Kidney (tissue), 14 donors: Measurements from ENCODE around the gene LRRC8C. TPM values are rescaled to one million over a fixed set of nuclear protein-coding genes. Genes with fewer than 3 reads are reported as not detected.

Experiments
- DNase-seq, 5 donors: peaks; one replicate each; pipeline ENCODE4 v3.0.0-alpha.2; 2013 to 2020
- FAIRE-seq: peaks from 2 replicates; lab custom pipeline; 2012; peaks lifted over from hg19 to GRCh38; lab: Jason Lieb, UNC
- H3K27ac ChIP-seq, 2 donors: one replicate each; pipeline ENCODE4 v1.7.0; 2013; ENCODE audit warnings: low read depth in 2 of 2, low read length in 2 of 2, inconsistent platforms in 1 of 2
- H3K27me3 ChIP-seq: one replicate; pipeline ENCODE4 v1.7.1; 2013; ENCODE audit warnings: low read length, inconsistent platforms; ENCODE audit not compliant: control insufficient read depth, insufficient read depth
- H3K36me3 ChIP-seq, 3 donors: one replicate each; pipeline versions ENCODE4 v1.7.0 to v1.7.1; 2013; ENCODE audit warnings: low read length in 3 of 3, control low read depth in 1 of 3, inconsistent platforms in 1 of 3; ENCODE audit not compliant: insufficient read depth in 3 of 3, control insufficient read depth in 2 of 3
- H3K4me1 ChIP-seq, 3 donors: one replicate each; pipeline versions ENCODE4 v1.7.0 to v1.7.1; 2013; ENCODE audit warnings: low read length in 3 of 3, inconsistent platforms in 1 of 3, low read depth in 1 of 3; ENCODE audit not compliant: control insufficient read depth in 2 of 3, insufficient read depth in 2 of 3
- H3K4me3 ChIP-seq, 3 donors: one replicate each; pipeline versions ENCODE4 v1.7.0 to v1.8.1; 2013; ENCODE audit warnings: low read length in 3 of 3, control low read depth in 1 of 3, inconsistent platforms in 1 of 3
- H3K9ac ChIP-seq, 3 donors: one replicate each; pipeline versions ENCODE4 v1.7.0 to v1.7.1; 2013; ENCODE audit warnings: low read length in 3 of 3, control low read depth in 1 of 3, inconsistent platforms in 1 of 3
- H3K9me3 ChIP-seq, 3 donors: one replicate each; pipeline versions ENCODE4 v1.7.0 to v1.7.1; 2013; ENCODE audit warnings: low read length in 3 of 3, control low read depth in 1 of 3, inconsistent platforms in 1 of 3; ENCODE audit not compliant: control insufficient read depth in 2 of 3, insufficient read depth in 1 of 3
- intact Hi-C: fragments of 100-400 bp; cut with DNase I; formaldehyde crosslinking; loops from one replicate; pipeline ENCODE4 v1.11.1; 2022
- polyA plus RNA-seq: library from polyadenylated mRNA; stranded (reverse); fragments of 350-450 nt; fragmentation: Illumina TruSeq; extraction: RNeasy Lipid Tissue Mini Kit (QIAGEN cat#74804); gene quantifications from one replicate; pipeline ENCODE4 v1.2.3, GENCODE V29; 2014; ENCODE audit warnings: low read depth, low replicate concordance; ENCODE audit not compliant: insufficient read depth
- total RNA-seq: library from RNA; stranded (reverse); fragmentation: NEBNext Ultra II Directional; extraction: Animal tissue kit (Norgen Biotek cat#: 25700); gene quantifications from one replicate; pipeline ENCODE4 v1.2.1, GENCODE V29; 2021
- TF ChIP-seq, protein P1 (sequence below): IDR thresholded peaks from 3 replicates; pipeline ENCODE4 v1.5.1; 2012; ENCODE audit warnings: mild to moderate bottlenecking, moderate library complexity, borderline replicate concordance; ENCODE audit not compliant: insufficient read depth; ENCODE audit errors: extremely low read depth
- donor health status: control.
- donor health status: control.
- donor health status: control.
- donor health status: control.
- donor health status: control.
- donor health status: DM: yes; HTN: yes; CAD: no.
- donor health status: Normal renal cell carcinoma (clear cell type).

The LRRC8C gene
- total and polyA plus RNA-seq, 2 donors from 2014 or later = 2.6 to 12.7 TPM

DNA sequence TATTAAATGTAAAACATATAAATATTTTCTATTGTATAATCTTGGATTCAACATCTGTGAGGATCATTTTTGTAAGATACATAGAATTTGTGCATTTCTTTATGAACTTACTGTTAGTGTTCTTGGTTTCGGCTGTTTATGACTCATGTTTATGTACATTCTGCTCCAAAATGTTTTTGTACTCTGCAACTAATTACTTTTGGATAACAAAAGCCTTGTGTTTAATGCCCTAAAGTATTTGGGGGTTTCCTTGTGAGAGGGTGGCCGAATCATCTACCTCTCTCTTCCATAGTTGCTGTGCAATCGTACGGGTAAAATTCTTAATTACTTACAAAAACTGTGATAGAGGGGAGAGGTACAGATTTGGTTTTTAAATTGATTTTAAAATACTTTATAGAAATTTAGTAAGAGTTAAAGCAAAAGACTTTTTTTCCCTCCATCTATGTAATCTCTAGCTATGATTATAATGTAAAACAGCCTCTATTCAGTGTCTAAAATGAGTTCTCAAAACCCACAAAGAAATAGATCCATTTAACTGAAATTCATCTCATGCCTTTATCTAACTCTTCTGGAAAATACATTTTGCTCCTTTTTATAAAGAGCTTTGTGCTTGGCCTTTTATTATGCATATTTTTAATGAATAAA, 38.7 kb upstream of the LRRC8C start:
- DNase-seq = no peak
- H3K36me3 ChIP-seq = no peaks in the 10 kb centered on the region
- intact Hi-C loops = no loop called here
- no peak overlapping the region for H3K4me3 ChIP-seq
- no peaks in the 10 kb centered on the region for H3K27me3 ChIP-seq
- no peak overlapping the region for H3K9ac ChIP-seq
- TF ChIP-seq, protein P1, sequence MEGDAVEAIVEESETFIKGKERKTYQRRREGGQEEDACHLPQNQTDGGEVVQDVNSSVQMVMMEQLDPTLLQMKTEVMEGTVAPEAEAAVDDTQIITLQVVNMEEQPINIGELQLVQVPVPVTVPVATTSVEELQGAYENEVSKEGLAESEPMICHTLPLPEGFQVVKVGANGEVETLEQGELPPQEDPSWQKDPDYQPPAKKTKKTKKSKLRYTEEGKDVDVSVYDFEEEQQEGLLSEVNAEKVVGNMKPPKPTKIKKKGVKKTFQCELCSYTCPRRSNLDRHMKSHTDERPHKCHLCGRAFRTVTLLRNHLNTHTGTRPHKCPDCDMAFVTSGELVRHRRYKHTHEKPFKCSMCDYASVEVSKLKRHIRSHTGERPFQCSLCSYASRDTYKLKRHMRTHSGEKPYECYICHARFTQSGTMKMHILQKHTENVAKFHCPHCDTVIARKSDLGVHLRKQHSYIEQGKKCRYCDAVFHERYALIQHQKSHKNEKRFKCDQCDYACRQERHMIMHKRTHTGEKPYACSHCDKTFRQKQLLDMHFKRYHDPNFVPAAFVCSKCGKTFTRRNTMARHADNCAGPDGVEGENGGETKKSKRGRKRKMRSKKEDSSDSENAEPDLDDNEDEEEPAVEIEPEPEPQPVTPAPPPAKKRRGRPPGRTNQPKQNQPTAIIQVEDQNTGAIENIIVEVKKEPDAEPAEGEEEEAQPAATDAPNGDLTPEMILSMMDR = no peak
- no peak for FAIRE-seq
- H3K9me3 ChIP-seq = no peaks in the 10 kb centered on the region
- no peaks in the 10 kb centered on the region for H3K4me1 ChIP-seq
- no peak overlapping the region for H3K27ac ChIP-seq

GRCh38 chr1:89596698-89597097, 36.2 kb upstream of the LRRC8C start:
- Histone ChIP-seq H3K27me3 (no peaks in the 10 kb centered on the region), H3K4me1 (no peaks in the 10 kb centered on the region), H3K27ac (no peak overlapping the region), H3K9me3 (no peaks in the 10 kb centered on the region), H3K9ac (no peak overlapping the region), H3K36me3 (no peaks in the 10 kb centered on the region), H3K4me3 (no peak overlapping the region)
- DNase-seq (no peak), FAIRE-seq (no peak)
- intact Hi-C loops = no loop called here
- TF ChIP-seq, protein P1 = no peak

GRCh38 chr1:89598450-89599331, 34.2 kb upstream of the LRRC8C start:
- H3K36me3 ChIP-seq = no peaks in the 10 kb centered on the region
- intact Hi-C loops = no loop called here
- no peak overlapping the region for H3K9ac ChIP-seq
- no peak overlapping the region for H3K27ac ChIP-seq
- no peaks in the 10 kb centered on the region for H3K4me1 ChIP-seq
- FAIRE-seq = peak; percentile 85
- TF ChIP-seq, protein P1 = peak; percentile 56
- peak in 2 of 5 donors; percentile 35 to 56 for DNase-seq
- no peaks in the 10 kb centered on the region for H3K9me3 ChIP-seq
- peak overlapping the region in 1 of 3 donors; percentile 16 for H3K4me3 ChIP-seq
- H3K27me3 ChIP-seq = no peaks in the 10 kb centered on the region
